ENCODE results near the gene MEMO1.

The MEMO1 gene

GRCh38 chr2:31943636-31944225 lies 67.1 kb downstream of the MEMO1 start:
- FAIRE-seq (no peak), DNase-seq (ENCODE audit: insufficient read length, low spot score) (no peak)
- TF ChIP-seq POLR2AphosphoS5 (IDR thresholded peaks at IDR 0.05; ENCODE audit: low read depth, low read length): no peak
- no peak for TF ChIP-seq PAX5 (IDR thresholded peaks at IDR 0.05; ENCODE audit: insufficient read depth, low read length, severe bottlenecking)
- TF ChIP-seq SPI1 (IDR thresholded peaks at IDR 0.05; ENCODE audit: low read depth, low read length): no peak
- no peak for TF ChIP-seq POU2F2 (IDR thresholded peaks at IDR 0.05; ENCODE audit: low read depth, low read length)
- no peak for TF ChIP-seq TAF1 (IDR thresholded peaks at IDR 0.05; ENCODE audit: low read depth, low read length)
- no peak for TF ChIP-seq POLR2A (IDR thresholded peaks at IDR 0.05; ENCODE audit: low read depth, low read length)

- FAIRE-seq (no peak), DNase-seq (ENCODE audit: insufficient read length, low spot score) (no peak)
- no peak for TF ChIP-seq POU2F2 (IDR thresholded peaks at IDR 0.05; ENCODE audit: low read depth, low read length)
Measured at GRCh38 chr2:31940920-31941319, 69.9 kb downstream of the MEMO1 start.

- DNase-seq (ENCODE audit: insufficient read length, low spot score) (no peak), FAIRE-seq (no peak)
- no peak for TF ChIP-seq POLR2AphosphoS5 (IDR thresholded peaks at IDR 0.05; ENCODE audit: low read depth, low read length)
- no peak for TF ChIP-seq POU2F2 (IDR thresholded peaks at IDR 0.05; ENCODE audit: low read depth, low read length)
- no peak for TF ChIP-seq POLR2A (IDR thresholded peaks at IDR 0.05; ENCODE audit: low read depth, low read length)
- TF ChIP-seq PAX5 (IDR thresholded peaks at IDR 0.05; ENCODE audit: insufficient read depth, low read length, severe bottlenecking): no peak
- TF ChIP-seq SPI1 (IDR thresholded peaks at IDR 0.05; ENCODE audit: low read depth, low read length): no peak
- no peak for TF ChIP-seq TAF1 (IDR thresholded peaks at IDR 0.05; ENCODE audit: low read depth, low read length)
Measured at GRCh38 chr2:31937741-31938140, 73.1 kb downstream of the MEMO1 start.

GRCh38 chr2:31935370-31935769 lies 75.4 kb downstream of the MEMO1 start:
- FAIRE-seq (no peak), DNase-seq (ENCODE audit: insufficient read length, low spot score) (no peak)
- TF ChIP-seq PAX5 (IDR thresholded peaks at IDR 0.05; ENCODE audit: insufficient read depth, low read length, severe bottlenecking) (no peak), POLR2AphosphoS5 (IDR thresholded peaks at IDR 0.05; ENCODE audit: low read depth, low read length) (no peak), SPI1 (IDR thresholded peaks at IDR 0.05; ENCODE audit: low read depth, low read length) (no peak), TAF1 (IDR thresholded peaks at IDR 0.05; ENCODE audit: low read depth, low read length) (no peak)

- TF ChIP-seq TAF1 (IDR thresholded peaks at IDR 0.05; ENCODE audit: low read depth, low read length) (no peak), POLR2AphosphoS5 (IDR thresholded peaks at IDR 0.05; ENCODE audit: low read depth, low read length) (no peak), PAX5 (IDR thresholded peaks at IDR 0.05; ENCODE audit: insufficient read depth, low read length, severe bottlenecking) (no peak), POU2F2 (IDR thresholded peaks at IDR 0.05; ENCODE audit: low read depth, low read length) (no peak), POLR2A (IDR thresholded peaks at IDR 0.05; ENCODE audit: low read depth, low read length) (no peak), SPI1 (IDR thresholded peaks at IDR 0.05; ENCODE audit: low read depth, low read length) (no peak)
- DNase-seq (ENCODE audit: insufficient read length, low spot score): no peak
- no peak for FAIRE-seq
Measured at GRCh38 chr2:31933066-31933465, 77.7 kb downstream of the MEMO1 start.

GRCh38 chr2:31932589-31932988 lies 78.2 kb downstream of the MEMO1 start:
- no peak for FAIRE-seq
- no peak for DNase-seq (ENCODE audit: insufficient read length, low spot score)
- no peak for TF ChIP-seq POLR2A (IDR thresholded peaks at IDR 0.05; ENCODE audit: low read depth, low read length)
- TF ChIP-seq PAX5 (IDR thresholded peaks at IDR 0.05; ENCODE audit: insufficient read depth, low read length, severe bottlenecking): no peak
- TF ChIP-seq TAF1 (IDR thresholded peaks at IDR 0.05; ENCODE audit: low read depth, low read length): no peak
- TF ChIP-seq POU2F2 (IDR thresholded peaks at IDR 0.05; ENCODE audit: low read depth, low read length): no peak
- no peak for TF ChIP-seq POLR2AphosphoS5 (IDR thresholded peaks at IDR 0.05; ENCODE audit: low read depth, low read length)
- no peak for TF ChIP-seq SPI1 (IDR thresholded peaks at IDR 0.05; ENCODE audit: low read depth, low read length)

GRCh38 chr2:31931916-31932315 lies 78.9 kb downstream of the MEMO1 start:
- DNase-seq (ENCODE audit: insufficient read length, low spot score) (no peak), FAIRE-seq (no peak)
- TF ChIP-seq POU2F2 (IDR thresholded peaks at IDR 0.05; ENCODE audit: low read depth, low read length): no peak
- TF ChIP-seq PAX5 (IDR thresholded peaks at IDR 0.05; ENCODE audit: insufficient read depth, low read length, severe bottlenecking): no peak
- no peak for TF ChIP-seq TAF1 (IDR thresholded peaks at IDR 0.05; ENCODE audit: low read depth, low read length)
- no peak for TF ChIP-seq SPI1 (IDR thresholded peaks at IDR 0.05; ENCODE audit: low read depth, low read length)
- no peak for TF ChIP-seq POLR2AphosphoS5 (IDR thresholded peaks at IDR 0.05; ENCODE audit: low read depth, low read length)
- no peak for TF ChIP-seq POLR2A (IDR thresholded peaks at IDR 0.05; ENCODE audit: low read depth, low read length)

GRCh38 chr2:31925517-31925916 lies 85.3 kb downstream of the MEMO1 start:
- DNase-seq (ENCODE audit: insufficient read length, low spot score): no peak
- FAIRE-seq: no peak
- TF ChIP-seq TAF1 (IDR thresholded peaks at IDR 0.05; ENCODE audit: low read depth, low read length): no peak
- TF ChIP-seq POU2F2 (IDR thresholded peaks at IDR 0.05; ENCODE audit: low read depth, low read length): no peak

- no peak for TF ChIP-seq TAF1 (IDR thresholded peaks at IDR 0.05; ENCODE audit: low read depth, low read length)
- TF ChIP-seq POLR2AphosphoS5 (IDR thresholded peaks at IDR 0.05; ENCODE audit: low read depth, low read length): no peak
- TF ChIP-seq POU2F2 (IDR thresholded peaks at IDR 0.05; ENCODE audit: low read depth, low read length): no peak
- no peak for TF ChIP-seq PAX5 (IDR thresholded peaks at IDR 0.05; ENCODE audit: insufficient read depth, low read length, severe bottlenecking)
- TF ChIP-seq SPI1 (IDR thresholded peaks at IDR 0.05; ENCODE audit: low read depth, low read length): no peak
- no peak for TF ChIP-seq POLR2A (IDR thresholded peaks at IDR 0.05; ENCODE audit: low read depth, low read length)
Measured at GRCh38 chr2:31923662-31924061, 87.1 kb downstream of the MEMO1 start.

GRCh38 chr2:31922542-31923408 lies 88.0 kb downstream of the MEMO1 start:
- FAIRE-seq: peak; percentile 54
- TF ChIP-seq PAX5 (IDR thresholded peaks at IDR 0.05; ENCODE audit: insufficient read depth, low read length, severe bottlenecking) (no peak), POLR2A (IDR thresholded peaks at IDR 0.05; ENCODE audit: low read depth, low read length) (no peak), TAF1 (IDR thresholded peaks at IDR 0.05; ENCODE audit: low read depth, low read length) (no peak), POU2F2 (IDR thresholded peaks at IDR 0.05; ENCODE audit: low read depth, low read length) (no peak), SPI1 (IDR thresholded peaks at IDR 0.05; ENCODE audit: low read depth, low read length) (no peak), POLR2AphosphoS5 (IDR thresholded peaks at IDR 0.05; ENCODE audit: low read depth, low read length) (no peak)
- DNase-seq (ENCODE audit: insufficient read length, low spot score): no peak

More at GRCh38 chr2:31923662-31924061, 87.1 kb downstream of the MEMO1 start:
- no peak for DNase-seq (ENCODE audit: insufficient read length, low spot score)
- FAIRE-seq: no peak
